ENCODE data around the gene ARHGAP26.

DNA sequence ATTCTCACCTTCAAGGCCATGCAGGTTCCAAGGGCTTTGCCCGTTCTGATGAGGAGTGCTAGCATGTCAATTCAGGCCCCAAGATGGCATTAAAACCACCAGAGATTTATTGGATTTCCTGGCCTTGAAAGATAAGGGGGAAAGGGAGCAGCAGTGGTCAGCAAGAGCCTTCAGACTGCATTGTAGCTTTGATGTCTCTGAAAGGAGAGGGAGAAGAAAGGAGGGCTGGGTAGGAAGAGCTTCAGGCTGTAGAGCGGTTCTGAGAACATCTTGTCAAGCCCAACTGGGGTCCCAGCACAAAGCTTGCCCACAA is 42.5 kb upstream of the ARHGAP26 start:
- no peak for TF ChIP-seq CTCF (IDR thresholded peaks at IDR 0.05; ENCODE audit: poor library complexity, severe bottlenecking)
- TF ChIP-seq TAF1 (IDR thresholded peaks at IDR 0.05; ENCODE audit: low read depth) = no peak
- TF ChIP-seq EZH2 (IDR thresholded peaks at IDR 0.05; ENCODE audit: borderline replicate concordance, insufficient read depth, low read length, poor library complexity, severe bottlenecking) = no peak
- TF ChIP-seq EP300 (conservative IDR thresholded peaks at IDR 0.05; ENCODE audit: poor library complexity, severe bottlenecking) = no peak
- TF ChIP-seq MXI1 (conservative IDR thresholded peaks at IDR 0.05; ENCODE audit: poor library complexity, severe bottlenecking) = no peak
